HG03469 (cell line): Measurements from ENCODE around the gene P2RY12.
"Not testable (repeated sequence)": the region's sequence is repeated elsewhere in the genome, so short reads cannot be mapped to it uniquely, and the experiment has no call there.

Source experiments
- ATAC-seq: cut with Tn5 transposase; IDR thresholded peaks from one replicate; pipeline ENCODE4 v1.9.1; 2021; ENCODE audit warnings: mild to moderate bottlenecking, moderate library complexity, moderate number of reproducible peaks; ENCODE audit not compliant: unreplicated experiment

Gene P2RY12

GRCh38 chr3:151393941-151394340 lies 9.4 kb upstream of the P2RY12 start:
- ATAC-seq, result no peak

GRCh38 chr3:151393146-151393830 lies 8.7 kb upstream of the P2RY12 start:
- ATAC-seq, result no peak

DNA sequence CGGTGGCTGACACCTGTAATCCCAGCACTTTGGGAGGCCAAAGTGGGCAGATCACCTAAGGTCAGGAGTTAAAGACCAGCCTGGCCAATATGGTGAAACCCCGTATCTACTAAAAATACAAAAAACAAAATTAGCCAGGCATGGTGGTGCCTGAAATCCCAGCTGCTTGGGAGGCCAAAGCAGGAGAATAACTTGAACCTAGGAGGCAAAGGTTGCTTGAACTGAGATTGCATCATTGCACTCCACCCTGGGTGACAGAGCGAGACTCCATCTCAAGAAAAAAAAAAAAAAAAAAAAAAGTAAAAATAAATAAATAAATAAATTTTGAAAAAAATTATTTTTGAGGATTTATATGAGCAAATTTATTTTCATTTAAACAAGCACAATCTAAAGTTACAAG lies 7.6 kb upstream of the P2RY12 start:
- ATAC-seq, result not testable (repeated sequence)

DNA sequence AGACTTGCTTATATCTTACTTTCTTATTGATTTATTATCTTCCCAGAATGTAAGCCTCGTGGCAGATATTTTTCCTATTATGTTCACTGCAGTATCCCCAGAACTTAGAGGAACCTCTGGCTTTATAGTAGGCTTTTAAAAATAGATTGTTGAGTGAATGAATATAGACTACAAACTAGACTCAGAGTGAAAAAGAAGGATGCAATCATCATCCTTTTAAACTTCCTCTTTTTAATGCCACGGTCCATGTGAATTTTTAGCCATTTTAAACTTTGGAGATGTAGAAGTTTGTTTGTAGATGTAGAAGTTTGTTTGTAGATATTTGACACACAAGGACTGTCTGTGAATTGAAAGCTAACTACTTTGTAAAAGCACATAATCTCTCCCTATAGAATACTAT lies 7.2 kb upstream of the P2RY12 start:
- ATAC-seq, result no peak

DNA sequence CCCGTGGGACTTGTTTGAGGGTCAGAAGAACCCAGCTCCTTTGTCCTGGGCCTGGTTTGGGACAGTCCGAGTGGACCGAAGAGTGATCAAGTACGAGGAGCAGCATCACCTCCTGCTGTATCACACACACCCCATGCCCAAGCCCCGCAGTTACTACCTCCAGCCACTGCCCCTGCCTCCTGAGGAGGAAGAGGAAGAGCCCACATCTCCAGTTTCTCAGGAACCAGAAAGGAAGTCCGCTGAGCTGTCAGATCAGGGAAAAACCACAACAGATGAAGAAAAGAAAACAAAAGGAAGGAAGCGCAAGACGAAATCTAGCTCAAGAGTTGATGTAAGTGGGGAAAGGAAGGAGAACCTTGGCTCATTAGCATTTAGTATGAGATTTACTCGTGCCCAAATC lies 3.3 kb upstream of the P2RY12 start:
- no peak for ATAC-seq

GRCh38 chr3:151387432-151387831 lies 2.9 kb upstream of the P2RY12 start:
- no peak for ATAC-seq

- ATAC-seq, result no peak
These were observed 1.5 kb upstream of the P2RY12 start for GRCh38 chr3:151386056-151386455.

DNA sequence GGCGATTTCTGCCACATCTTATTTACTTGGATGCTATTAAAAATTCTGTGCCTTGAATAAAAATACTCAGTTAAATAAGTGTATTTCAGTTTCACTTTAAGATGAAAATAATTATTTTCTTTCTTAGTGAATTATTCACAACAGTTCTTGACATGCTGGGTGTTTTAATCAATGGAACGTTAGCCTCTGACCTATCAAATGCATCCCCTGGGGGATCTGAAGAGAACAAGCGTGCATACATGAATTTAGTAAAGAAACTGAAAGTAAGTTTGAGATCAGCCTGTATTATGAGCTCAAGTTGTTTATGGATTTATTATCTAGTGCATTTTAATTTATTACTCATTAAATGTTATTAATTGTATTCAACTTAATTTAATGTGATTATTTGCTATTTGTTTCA lies 597 bp downstream of the P2RY12 start:
- peak; percentile 32 for ATAC-seq

- ATAC-seq, result no peak
These were observed 1.4 kb downstream of the P2RY12 start for GRCh38 chr3:151383111-151383510.

GRCh38 chr3:151382671-151383070 lies 1.9 kb downstream of the P2RY12 start:
- peak; percentile 31 for ATAC-seq

DNA sequence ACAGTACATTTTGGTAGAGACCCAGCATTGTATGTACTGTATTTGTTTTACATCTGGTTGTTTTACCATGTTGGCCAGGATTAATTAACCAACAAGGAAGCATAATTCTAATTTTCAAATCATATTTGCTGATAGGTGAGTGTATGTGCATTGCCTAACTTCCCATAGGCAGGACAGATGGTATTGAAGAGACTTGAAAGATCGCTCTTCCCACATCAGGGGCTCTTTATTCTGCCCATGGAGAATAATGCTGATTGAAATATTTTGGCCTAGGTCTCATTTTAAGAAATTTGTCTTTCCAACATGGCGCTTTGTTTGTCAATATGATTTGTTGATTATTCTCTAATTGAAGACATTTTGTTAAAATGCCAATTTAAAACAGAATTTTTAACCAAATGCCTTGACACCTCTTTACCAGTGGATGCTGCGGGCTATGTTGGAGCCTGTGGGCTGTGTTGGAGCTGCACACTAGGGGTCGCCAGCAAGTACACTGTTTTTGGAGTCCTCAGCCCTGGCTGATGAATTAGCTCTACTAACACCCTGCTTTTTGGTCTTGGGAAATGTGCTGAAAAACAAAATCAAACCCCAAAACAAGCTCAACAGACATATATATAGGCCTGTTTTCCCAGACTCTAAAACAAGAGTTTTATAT lies 5.3 kb downstream of the P2RY12 start:
- no peak for ATAC-seq

DNA sequence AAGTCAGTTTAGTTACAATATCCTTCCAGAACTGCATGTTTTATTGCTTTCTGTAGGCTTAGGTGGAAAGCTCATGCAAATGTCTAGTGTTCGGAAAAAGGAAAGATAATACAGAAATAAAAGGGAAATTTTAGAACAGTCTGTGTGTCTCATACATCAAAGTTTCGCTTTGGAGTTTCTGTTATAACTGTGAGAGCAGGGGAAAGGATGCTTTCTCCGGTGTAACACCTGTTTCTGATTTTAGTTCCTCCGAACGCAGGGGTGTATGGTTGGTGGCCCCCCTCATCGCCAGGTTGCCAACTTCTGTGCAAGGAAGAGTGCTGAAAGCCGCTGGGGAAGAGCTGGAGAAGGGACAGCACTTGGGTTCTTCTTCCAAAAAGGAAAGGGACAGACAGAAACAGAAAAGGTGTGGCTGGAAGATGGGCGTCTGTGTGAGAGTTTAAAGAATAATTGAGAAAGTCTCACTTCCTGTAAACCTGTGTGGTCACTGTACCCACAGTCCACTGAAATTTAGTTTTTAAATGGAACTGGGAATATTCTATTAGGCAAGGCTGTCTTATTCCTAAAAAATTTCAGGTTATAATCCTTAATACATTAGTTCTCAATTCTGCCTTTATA lies 6.7 kb downstream of the P2RY12 start:
- ATAC-seq, result peak; percentile 32

DNA sequence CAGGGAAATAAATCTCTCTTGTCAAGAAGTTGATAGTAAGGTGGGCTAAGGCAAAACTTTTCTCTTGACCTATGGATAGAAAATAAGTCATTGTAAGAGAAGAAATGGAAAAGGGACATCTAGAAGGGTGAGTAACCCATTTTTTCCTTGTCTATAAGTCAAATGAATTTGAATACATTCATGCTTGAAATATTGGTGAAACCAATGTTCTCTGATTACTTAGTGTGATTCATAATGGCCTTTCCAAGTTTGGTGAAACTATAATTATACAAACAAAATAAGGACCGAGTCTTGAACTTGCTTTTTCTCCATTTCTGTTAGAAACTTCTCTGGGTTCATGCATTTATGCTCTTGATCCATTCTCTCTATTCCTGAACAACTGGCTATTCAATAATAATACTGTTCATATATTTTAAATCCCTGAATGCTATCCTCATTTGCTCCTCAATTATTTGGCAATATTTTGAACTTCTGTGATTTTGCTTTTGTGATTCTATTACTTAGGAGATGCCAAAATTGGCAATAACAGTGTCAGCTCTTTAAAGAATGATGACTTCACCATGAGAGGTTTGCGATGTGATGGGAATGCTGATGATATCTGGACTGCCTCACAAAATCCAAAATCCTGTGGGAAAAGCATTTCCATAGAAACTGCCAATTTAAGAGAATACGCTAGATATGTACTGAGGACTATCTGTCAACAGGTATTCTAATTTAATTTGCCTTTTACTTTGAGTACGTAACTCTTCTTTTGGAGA lies 12.3 kb downstream of the P2RY12 start:
- no peak for ATAC-seq

DNA sequence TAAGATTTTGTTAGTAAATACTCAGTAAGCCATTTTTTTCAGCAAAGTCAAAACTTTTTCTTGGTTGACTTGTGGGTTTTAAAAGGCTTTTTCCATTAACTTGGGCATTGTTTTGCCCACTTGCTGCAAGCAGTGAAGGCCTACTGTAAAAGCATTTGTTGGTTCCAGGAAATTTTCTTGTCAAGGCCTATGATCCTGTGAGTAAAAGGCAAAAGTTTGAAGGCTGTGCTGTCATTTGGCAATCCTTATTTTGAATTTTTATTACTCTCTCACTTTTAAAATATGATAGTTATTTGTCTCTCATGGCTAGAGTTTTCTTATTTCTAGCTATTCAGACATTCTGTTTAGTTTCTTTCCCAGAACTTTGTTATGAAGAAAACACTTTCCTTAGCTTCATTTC lies 13.0 kb downstream of the P2RY12 start:
- no peak for ATAC-seq

- ATAC-seq, result no peak
These were observed 17.1 kb downstream of the P2RY12 start for GRCh38 chr3:151367448-151367847.

DNA sequence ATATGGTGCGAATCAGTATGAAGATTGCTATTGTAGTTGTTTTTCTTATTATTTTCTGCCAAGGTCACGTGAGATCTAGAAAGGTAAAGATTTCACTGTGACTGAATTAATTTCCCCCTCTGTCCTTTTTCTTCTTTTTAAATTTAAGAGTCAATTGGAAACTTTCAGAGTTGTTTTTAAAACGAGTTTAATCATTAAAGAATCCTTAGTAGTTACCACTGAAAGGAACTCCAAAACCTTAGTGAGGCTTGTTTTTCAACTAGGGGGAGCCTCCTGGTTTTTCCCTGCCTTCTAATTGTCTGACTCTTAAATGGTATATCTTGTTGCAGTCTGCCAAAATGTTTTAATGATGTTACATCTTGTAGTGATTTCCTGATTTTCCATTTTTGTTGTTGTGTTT lies 17.6 kb downstream of the P2RY12 start:
- no peak for ATAC-seq

- ATAC-seq, result no peak
These were observed 21.8 kb downstream of the P2RY12 start for GRCh38 chr3:151362751-151363174.

GRCh38 chr3:151357463-151357850 lies 27.1 kb downstream of the P2RY12 start:
- no peak for ATAC-seq

- no peak for ATAC-seq
These were observed 27.6 kb downstream of the P2RY12 start for GRCh38 chr3:151356794-151357462.

- no peak for ATAC-seq
These were observed 32.9 kb downstream of the P2RY12 start for GRCh38 chr3:151351648-151352047.

- peak; percentile 87 for ATAC-seq
These were observed 33.3 kb downstream of the P2RY12 start for GRCh38 chr3:151351219-151351618.
